C4-2B (cell line): ENCODE data around the gene LMAN2L.

Source experiments
- CTCF ChIP-seq: fragments of 450-650 bp; conservative IDR thresholded peaks from 2 replicates; pipeline ENCODE4 v1.5.1; 2017; ENCODE audit warnings: mild to moderate bottlenecking
- ZFX ChIP-seq: fragments of 450-650 bp; IDR thresholded peaks from 2 replicates; pipeline ENCODE4 v1.6.1; 2017

DNA sequence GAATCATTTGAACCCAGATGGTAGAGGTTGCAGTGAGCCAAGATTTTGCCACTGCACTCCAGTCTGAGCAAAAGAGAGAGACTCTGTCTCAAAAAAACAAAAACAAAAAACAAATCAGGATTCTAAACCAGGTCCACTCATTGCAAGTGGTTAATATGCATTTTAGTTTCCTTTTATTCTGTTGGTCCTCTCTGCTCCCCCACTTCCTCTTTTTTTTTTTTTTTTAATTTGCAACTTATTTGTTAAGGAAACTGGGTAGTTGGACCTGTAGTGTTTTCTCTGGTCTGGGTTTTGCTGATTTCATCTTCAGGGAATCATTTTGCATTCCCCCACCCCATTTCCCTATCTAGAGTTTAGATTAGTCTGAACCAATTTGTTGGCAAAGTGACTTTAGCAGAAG is 83.3 kb downstream of the LMAN2L start:
- TF ChIP-seq CTCF, result no peak
- no peak for TF ChIP-seq ZFX
